Fibroblast of mammary gland (primary cell): Measurements from ENCODE around the gene GLE1.

Experiments
- DNase-seq: peaks from one replicate; pipeline ENCODE4 v3.0.0-alpha.2; 2010; ENCODE audit warnings: low read depth
- H3K4me3 ChIP-seq: 2 replicates; pipeline ENCODE4 v1.5.1; 2011; ENCODE audit warnings: low read depth, mild to moderate bottlenecking, low read length, moderate library complexity; ENCODE audit not compliant: control insufficient read depth
- CTCF ChIP-seq: conservative IDR thresholded peaks from 2 replicates; pipeline ENCODE4 v1.5.1; 2011; ENCODE audit warnings: low read depth, low read length, inconsistent platforms; ENCODE audit not compliant: control insufficient read depth, insufficient read depth

The GLE1 gene

GRCh38 chr9:128512820-128513219 is 8.3 kb downstream of the GLE1 start:
- TF ChIP-seq CTCF, result no peak
- H3K4me3 ChIP-seq, result no peak overlapping the region
- no peak for DNase-seq

- no peak overlapping the region for H3K4me3 ChIP-seq
- TF ChIP-seq CTCF, result no peak
- no peak for DNase-seq
Measured at GRCh38 chr9:128521956-128522355, 17.4 kb downstream of the GLE1 start.

- no peak for TF ChIP-seq CTCF
- peak; percentile 78 for DNase-seq
- H3K4me3 ChIP-seq, result no peak overlapping the region
Measured at GRCh38 chr9:128523199-128523925, 18.8 kb downstream of the GLE1 start.

- DNase-seq, result no peak
- no peak for TF ChIP-seq CTCF
- no peak overlapping the region for H3K4me3 ChIP-seq
Measured at GRCh38 chr9:128526720-128527119, 22.2 kb downstream of the GLE1 start.

- TF ChIP-seq CTCF, result no peak
- DNase-seq, result peak; percentile 54
Measured at GRCh38 chr9:128528445-128529160, 24.1 kb downstream of the GLE1 start.

GRCh38 chr9:128529191-128529590 is 24.7 kb downstream of the GLE1 start:
- no peak for TF ChIP-seq CTCF
- DNase-seq, result no peak
- no peak overlapping the region for H3K4me3 ChIP-seq

More at GRCh38 chr9:128528445-128529160, 24.1 kb downstream of the GLE1 start:
- no peak overlapping the region for H3K4me3 ChIP-seq

- no peak for DNase-seq
- TF ChIP-seq CTCF, result no peak
Measured at GRCh38 chr9:128532581-128532980, 28.1 kb downstream of the GLE1 start.

More at GRCh38 chr9:128532581-128532980, 28.1 kb downstream of the GLE1 start:
- no peak overlapping the region for H3K4me3 ChIP-seq
